ENCODE results near the gene PTRHD1.

DNA sequence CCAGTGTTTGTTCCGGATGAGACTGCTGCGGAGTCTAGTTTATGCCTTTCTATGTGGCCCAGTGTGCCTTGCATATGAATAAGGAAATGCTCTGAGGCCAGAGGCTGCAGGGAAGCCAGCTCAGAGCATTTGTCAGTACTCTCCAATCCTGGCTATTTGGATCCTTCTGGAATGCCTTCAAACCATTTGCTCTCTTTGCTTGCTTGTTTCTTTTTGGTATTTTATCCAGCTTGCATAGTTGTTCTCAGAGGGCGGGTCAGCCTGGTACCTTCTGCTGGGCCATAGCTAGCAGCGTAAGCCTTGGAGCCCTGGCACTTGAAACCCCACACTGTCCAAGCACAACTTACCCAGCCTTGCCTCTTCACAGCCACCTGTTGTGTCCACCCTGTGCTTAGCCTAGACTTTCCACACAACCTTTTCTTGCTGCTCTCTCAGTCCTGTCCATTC is 20.5 kb upstream of the PTRHD1 start:
- TF ChIP-seq, protein P1, sequence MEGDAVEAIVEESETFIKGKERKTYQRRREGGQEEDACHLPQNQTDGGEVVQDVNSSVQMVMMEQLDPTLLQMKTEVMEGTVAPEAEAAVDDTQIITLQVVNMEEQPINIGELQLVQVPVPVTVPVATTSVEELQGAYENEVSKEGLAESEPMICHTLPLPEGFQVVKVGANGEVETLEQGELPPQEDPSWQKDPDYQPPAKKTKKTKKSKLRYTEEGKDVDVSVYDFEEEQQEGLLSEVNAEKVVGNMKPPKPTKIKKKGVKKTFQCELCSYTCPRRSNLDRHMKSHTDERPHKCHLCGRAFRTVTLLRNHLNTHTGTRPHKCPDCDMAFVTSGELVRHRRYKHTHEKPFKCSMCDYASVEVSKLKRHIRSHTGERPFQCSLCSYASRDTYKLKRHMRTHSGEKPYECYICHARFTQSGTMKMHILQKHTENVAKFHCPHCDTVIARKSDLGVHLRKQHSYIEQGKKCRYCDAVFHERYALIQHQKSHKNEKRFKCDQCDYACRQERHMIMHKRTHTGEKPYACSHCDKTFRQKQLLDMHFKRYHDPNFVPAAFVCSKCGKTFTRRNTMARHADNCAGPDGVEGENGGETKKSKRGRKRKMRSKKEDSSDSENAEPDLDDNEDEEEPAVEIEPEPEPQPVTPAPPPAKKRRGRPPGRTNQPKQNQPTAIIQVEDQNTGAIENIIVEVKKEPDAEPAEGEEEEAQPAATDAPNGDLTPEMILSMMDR (IDR thresholded peaks at IDR 0.05), result no peak
- no peak for TF ChIP-seq POLR2A (IDR thresholded peaks at IDR 0.05)
- TF ChIP-seq POLR2AphosphoS5 (IDR thresholded peaks at IDR 0.05), result no peak
